NCI-H2227 (cell line): Measurements from ENCODE around the gene MBLAC2.

ENCODE experiments used
- DNase-seq: peaks from one replicate; lab custom pipeline; 2025; ENCODE audit not compliant: unreplicated experiment; lab: John Stamatoyannopoulos, UW

MBLAC2 gene

GRCh38 chr5:90474235-90475107, at the start of gene MBLAC2, which contains the start of gene POLR3G:
MBLAC2 (minus strand) TSS chr5:90474771; CDS start chr5:90474292, 479 bp downstream.
POLR3G (plus strand) TSS chr5:90474864; CDS start chr5:90485568, 10,704 bp downstream.
- peak; percentile 91 for DNase-seq

GRCh38 chr5:90519081-90519480, 44.5 kb upstream of the MBLAC2 start:
- DNase-seq = no peak

- peak; percentile 5 for DNase-seq
Measured at GRCh38 chr5:90518661-90519060, 44.1 kb upstream of the MBLAC2 start.

GRCh38 chr5:90514520-90514919, 39.9 kb upstream of the MBLAC2 start:
- no peak for DNase-seq

GRCh38 chr5:90510438-90510837, 35.9 kb upstream of the MBLAC2 start:
- no peak for DNase-seq

- no peak for DNase-seq
Measured at GRCh38 chr5:90506221-90506620, 31.6 kb upstream of the MBLAC2 start.

DNA sequence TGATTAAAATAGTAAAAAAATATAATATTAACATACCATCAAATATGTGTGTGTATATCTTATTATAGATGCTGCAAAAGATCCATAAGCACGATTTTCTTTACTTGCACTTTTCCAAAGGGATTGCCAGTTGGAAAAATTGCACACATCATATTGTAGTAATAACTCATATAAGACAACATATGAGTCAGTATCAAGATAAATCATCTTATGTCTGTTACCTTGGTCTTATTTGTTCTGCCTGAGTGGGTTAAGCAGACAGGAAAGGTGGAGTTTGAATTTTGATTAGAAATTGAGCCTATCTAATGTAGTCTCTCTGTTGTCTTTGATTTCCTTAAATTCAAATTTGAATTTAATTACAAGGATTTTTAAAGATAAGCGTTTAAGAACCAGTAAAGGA, 30.2 kb upstream of the MBLAC2 start:
- DNase-seq = no peak

GRCh38 chr5:90503596-90503995, 29.0 kb upstream of the MBLAC2 start:
- DNase-seq = no peak

DNA sequence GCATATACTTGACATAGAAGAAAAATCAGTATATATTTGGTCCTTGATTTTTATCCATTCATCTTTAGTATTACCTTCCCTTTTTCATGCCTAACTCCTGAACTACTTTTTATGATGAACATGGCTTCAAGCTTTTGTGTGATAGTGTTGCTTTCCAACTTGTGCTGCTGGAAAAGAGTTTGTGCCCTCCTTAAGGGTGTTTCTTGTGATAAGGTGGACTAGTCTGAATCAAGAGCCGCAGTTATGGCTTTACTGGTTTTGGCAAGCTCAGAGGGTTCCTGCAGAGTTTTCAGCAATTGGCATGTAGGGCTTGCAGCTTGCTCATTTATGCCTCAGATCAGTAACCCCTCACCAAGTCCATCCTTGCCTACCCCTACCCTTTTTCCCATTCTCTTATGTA, 20.6 kb upstream of the MBLAC2 start:
- no peak for DNase-seq

DNA sequence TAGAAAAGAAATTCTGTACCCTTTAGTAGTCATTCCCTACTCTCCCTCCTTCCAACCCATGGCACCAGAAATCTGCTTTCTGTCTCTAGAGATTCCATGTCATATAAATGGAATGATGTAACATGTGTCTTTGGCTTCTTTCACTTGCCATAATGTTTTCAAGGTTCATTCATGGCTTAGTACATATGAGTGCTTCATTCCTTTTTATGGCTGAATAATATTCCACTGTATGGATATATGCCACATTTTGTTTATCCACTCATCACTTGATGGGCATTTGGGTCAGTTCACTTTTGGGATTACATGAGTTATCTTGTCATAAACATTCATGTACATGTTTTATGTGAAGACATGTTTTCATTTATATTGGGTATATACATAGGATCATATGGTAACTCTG, 19.5 kb upstream of the MBLAC2 start:
- DNase-seq = no peak

- no peak for DNase-seq
Measured at GRCh38 chr5:90488791-90489190, 14.2 kb upstream of the MBLAC2 start.

- no peak for DNase-seq
Measured at GRCh38 chr5:90484540-90484939, 10.0 kb upstream of the MBLAC2 start.

- DNase-seq = no peak
Measured at GRCh38 chr5:90483206-90483605, 8.6 kb upstream of the MBLAC2 start.

- DNase-seq = no peak
Measured at GRCh38 chr5:90480699-90481098, 6.1 kb upstream of the MBLAC2 start.

- no peak for DNase-seq
Measured at GRCh38 chr5:90479611-90480385, 5.2 kb upstream of the MBLAC2 start.

DNA sequence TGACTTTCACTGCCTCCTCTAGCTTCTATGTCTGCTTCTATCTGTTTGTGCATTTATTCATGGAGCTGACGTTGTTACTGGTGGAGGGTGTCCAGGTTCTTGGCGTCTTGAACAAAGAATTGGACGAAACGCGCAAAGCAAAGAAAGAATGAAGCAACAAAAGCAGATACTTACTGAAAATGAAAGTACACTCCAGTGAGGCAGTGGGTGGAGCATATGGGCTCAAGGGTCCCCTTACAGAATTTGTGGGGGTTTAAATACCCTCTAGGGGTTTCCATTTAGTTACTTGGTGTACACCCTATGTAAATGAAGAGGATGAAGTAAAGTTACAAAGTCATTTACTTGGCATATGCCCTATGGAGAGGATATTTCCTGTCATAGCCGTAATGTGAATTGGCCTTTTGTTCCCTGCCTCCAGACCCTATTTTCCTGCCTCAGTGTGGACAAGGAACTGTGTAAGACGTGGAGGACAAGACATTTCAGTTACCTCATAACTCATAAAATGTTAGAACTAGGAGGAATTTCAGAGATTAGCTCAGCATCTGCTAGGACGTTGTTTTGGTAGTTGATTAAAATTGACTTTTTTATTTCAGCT, 3.1 kb upstream of the MBLAC2 start:
- DNase-seq = no peak

DNA sequence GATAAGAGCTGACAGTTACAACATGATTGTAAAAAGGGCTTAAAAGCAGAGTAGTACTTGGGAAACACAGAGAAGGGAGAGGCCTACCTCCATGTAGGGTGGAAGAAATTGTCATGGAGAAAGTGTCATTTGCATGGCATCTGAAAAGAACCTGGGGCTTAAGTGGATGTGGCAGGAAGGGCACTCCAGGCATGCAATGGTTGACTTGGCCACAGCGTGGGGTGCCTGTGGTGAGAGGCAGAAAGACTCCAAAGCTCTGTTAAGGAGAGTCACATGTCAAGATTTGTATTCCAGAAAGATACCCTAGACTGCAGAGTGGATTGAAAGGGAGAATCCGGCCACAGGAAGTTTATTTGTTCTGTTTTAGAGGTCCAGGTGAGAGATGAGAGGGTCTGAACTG, 2.5 kb upstream of the MBLAC2 start:
- peak; percentile 1 for DNase-seq

- no peak for DNase-seq
Measured at GRCh38 chr5:90476391-90476790, 1.8 kb upstream of the MBLAC2 start.

- peak; percentile 16 for DNase-seq
Measured at GRCh38 chr5:90475436-90475980, 937 bp upstream of the MBLAC2 start.

DNA sequence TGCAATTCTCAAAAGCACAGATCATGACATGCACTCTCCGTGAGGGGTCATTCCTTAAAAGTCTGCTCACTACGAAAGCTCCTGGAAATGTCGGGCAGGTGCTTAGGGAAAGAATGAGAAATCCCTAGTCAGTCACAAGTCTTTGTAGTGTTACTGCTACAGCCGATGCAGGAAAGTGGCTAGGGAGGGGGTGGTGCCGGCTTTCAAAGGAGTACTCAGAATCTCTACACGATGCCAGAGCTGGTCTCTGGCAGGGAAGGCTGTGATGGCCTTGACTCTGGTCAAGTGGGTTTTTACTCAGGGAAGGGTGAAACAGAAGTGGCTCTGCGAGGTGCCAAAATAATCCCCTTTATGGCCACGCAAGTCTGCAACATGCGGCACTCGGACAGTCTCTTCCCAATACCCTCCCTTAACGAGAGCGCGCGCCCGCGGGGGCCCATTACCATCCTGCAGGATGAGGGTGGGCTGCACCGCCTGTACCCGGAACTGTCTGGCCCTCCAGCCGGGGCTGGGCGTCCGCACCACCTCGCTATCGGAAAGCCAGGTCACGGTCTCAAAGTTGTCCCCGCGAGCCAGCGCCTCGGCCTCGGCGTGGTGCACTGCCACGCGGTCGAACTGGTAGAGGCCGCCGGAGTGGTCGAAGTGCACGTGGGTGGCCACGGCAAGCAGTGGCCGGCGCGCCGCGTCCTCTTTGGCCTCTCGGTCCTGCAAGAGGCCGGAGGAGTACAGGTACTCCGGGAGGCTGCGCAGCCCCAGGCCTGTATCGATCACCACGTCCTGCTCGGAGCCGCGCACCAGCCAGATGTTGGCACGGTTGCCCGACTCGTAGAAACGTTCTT, 956 bp downstream of the MBLAC2 start:
- DNase-seq = peak; percentile 41
